T-helper 2 cell treated with Interferon-gamma antibody and Interleukin-4, amounts not matched to agents 5 μg/mL and 100 μg/mL, for 36 hours (primary cell): ENCODE measurements around the gene INTS11.
A peak's percentile ranks its signal among the peaks of the same experiment; 100 is the strongest.

ENCODE experiments used
- DNase-seq: peaks from one replicate; pipeline ENCODE4 v3.0.0; 2021; ENCODE audit warnings: low spot score
- H3K27ac Mint-ChIP-seq: one replicate; pipeline ENCODE4 v1.8.0; 2021; ENCODE audit warnings: mild to moderate bottlenecking, mixed read lengths
- H3K27me3 Mint-ChIP-seq: one replicate; pipeline ENCODE4 v1.8.0; 2021; ENCODE audit warnings: low read depth, mixed read lengths
- H3K36me3 Mint-ChIP-seq: one replicate; pipeline ENCODE4 v1.8.0; 2021; ENCODE audit warnings: low read depth, mixed read lengths
- H3K4me1 Mint-ChIP-seq: one replicate; pipeline ENCODE4 v1.8.0; 2021; ENCODE audit warnings: low read depth, mixed read lengths
- H3K4me3 Mint-ChIP-seq: one replicate; pipeline ENCODE4 v1.8.0; 2022; ENCODE audit warnings: mild to moderate bottlenecking, moderate library complexity, mixed read lengths
- H3K9me3 Mint-ChIP-seq: one replicate; pipeline ENCODE4 v1.8.0; 2021; ENCODE audit warnings: mixed read lengths

INTS11 gene

GRCh38 chr1:1283821-1284220 is 40.6 kb downstream of the INTS11 start:
- Mint-ChIP-seq H3K27me3 (no peaks in the 10 kb centered on the region), H3K4me3 (no peak overlapping the region), H3K4me1 (no peaks in the 10 kb centered on the region), H3K27ac (no peak overlapping the region), H3K9me3 (no peaks in the 10 kb centered on the region), H3K36me3 (no peaks in the 10 kb centered on the region)
- no peak for DNase-seq

GRCh38 chr1:1282998-1283397 is 41.5 kb downstream of the INTS11 start:
- Mint-ChIP-seq H3K4me1 (no peaks in the 10 kb centered on the region), H3K27ac (no peak overlapping the region), H3K9me3 (no peaks in the 10 kb centered on the region), H3K27me3 (no peaks in the 10 kb centered on the region), H3K4me3 (no peak overlapping the region), H3K36me3 (no peaks in the 10 kb centered on the region)
- DNase-seq: no peak

- Mint-ChIP-seq H3K36me3 (no peaks in the 10 kb centered on the region), H3K27me3 (no peaks in the 10 kb centered on the region), H3K9me3 (no peaks in the 10 kb centered on the region), H3K27ac (no peak overlapping the region), H3K4me3 (no peak overlapping the region), H3K4me1 (no peaks in the 10 kb centered on the region)
- DNase-seq: no peak
Observed at GRCh38 chr1:1281533-1282321, 42.7 kb downstream of the INTS11 start.

- DNase-seq: no peak
- Mint-ChIP-seq H3K4me3 (no peak overlapping the region), H3K27me3 (no peaks in the 10 kb centered on the region), H3K9me3 (no peaks in the 10 kb centered on the region), H3K36me3 (no peaks in the 10 kb centered on the region), H3K27ac (no peak overlapping the region), H3K4me1 (no peaks in the 10 kb centered on the region)
Observed at GRCh38 chr1:1280782-1281481, 43.5 kb downstream of the INTS11 start.

- H3K4me1 Mint-ChIP-seq: no peaks in the 10 kb centered on the region
- no peaks in the 10 kb centered on the region for H3K27me3 Mint-ChIP-seq
- no peaks in the 10 kb centered on the region for H3K9me3 Mint-ChIP-seq
- H3K27ac Mint-ChIP-seq: no peak overlapping the region
- H3K4me3 Mint-ChIP-seq: no peak overlapping the region
- DNase-seq: no peak
- no peaks in the 10 kb centered on the region for H3K36me3 Mint-ChIP-seq
Observed at GRCh38 chr1:1279028-1279427, 45.4 kb downstream of the INTS11 start.

- Mint-ChIP-seq H3K27me3 (no peaks in the 10 kb centered on the region), H3K4me3 (no peak overlapping the region), H3K36me3 (no peaks in the 10 kb centered on the region), H3K9me3 (no peaks in the 10 kb centered on the region), H3K4me1 (no peaks in the 10 kb centered on the region), H3K27ac (no peak overlapping the region)
- no peak for DNase-seq
Observed at GRCh38 chr1:1278620-1279019, 45.8 kb downstream of the INTS11 start.

- DNase-seq: no peak
- Mint-ChIP-seq H3K36me3 (peaks cover 15% of the 10 kb centered on the region), H3K27me3 (no peaks in the 10 kb centered on the region), H3K9me3 (no peaks in the 10 kb centered on the region), H3K4me3 (peak overlapping the region; percentile 30), H3K27ac (no peak overlapping the region), H3K4me1 (peaks cover 17% of the 10 kb centered on the region)
Observed at GRCh38 chr1:1275836-1276235, 48.6 kb downstream of the INTS11 start.

GRCh38 chr1:1274931-1275431 is 49.5 kb downstream of the INTS11 start:
- Mint-ChIP-seq H3K27ac (no peak overlapping the region), H3K4me3 (peak overlapping the region; percentile 71), H3K9me3 (no peaks in the 10 kb centered on the region), H3K4me1 (peaks cover 26% of the 10 kb centered on the region), H3K27me3 (no peaks in the 10 kb centered on the region), H3K36me3 (peaks cover 22% of the 10 kb centered on the region)
- DNase-seq: no peak

GRCh38 chr1:1274299-1274930 is 50.0 kb downstream of the INTS11 start:
- Mint-ChIP-seq H3K9me3 (no peaks in the 10 kb centered on the region), H3K36me3 (peaks cover 23% of the 10 kb centered on the region), H3K4me3 (peak overlapping the region; percentile 71), H3K27ac (no peak overlapping the region), H3K27me3 (no peaks in the 10 kb centered on the region), H3K4me1 (peaks cover 26% of the 10 kb centered on the region)
- DNase-seq: no peak

- peaks cover 26% of the 10 kb centered on the region for H3K4me1 Mint-ChIP-seq
- peak; percentile 88 for DNase-seq
- peak within 1 kb of the TSS; percentile 86 for H3K4me3 Mint-ChIP-seq
Observed at GRCh38 chr1:1273512-1274298, 50.8 kb downstream of the INTS11 start, which contains the start of gene UBE2J2. Gene UBE2J2 (minus strand): TSS chr1:1273854. CDS start chr1:1267992, 5,862 bp downstream.

GRCh38 chr1:1273209-1273511 is 51.3 kb downstream of the INTS11 start:
- Mint-ChIP-seq H3K4me3 (peak overlapping the region; percentile 86), H3K9me3 (no peaks in the 10 kb centered on the region), H3K4me1 (peaks cover 26% of the 10 kb centered on the region), H3K27me3 (no peaks in the 10 kb centered on the region), H3K36me3 (peaks cover 23% of the 10 kb centered on the region), H3K27ac (peak overlapping the region; percentile 81)
- DNase-seq: no peak

More at GRCh38 chr1:1273512-1274298, 50.8 kb downstream of the INTS11 start, which contains the start of gene UBE2J2:
- no peaks in the 10 kb centered on the region for H3K9me3 Mint-ChIP-seq
- peak within 1 kb of the TSS; percentile 81 for H3K27ac Mint-ChIP-seq
- H3K36me3 Mint-ChIP-seq: peaks cover 23% of the 10 kb centered on the region
- no peaks in the 10 kb centered on the region for H3K27me3 Mint-ChIP-seq

- peak overlapping the region; percentile 81 for H3K27ac Mint-ChIP-seq
- H3K9me3 Mint-ChIP-seq: no peaks in the 10 kb centered on the region
- H3K4me1 Mint-ChIP-seq: peaks cover 26% of the 10 kb centered on the region
- peak overlapping the region; percentile 86 for H3K4me3 Mint-ChIP-seq
- peaks cover 23% of the 10 kb centered on the region for H3K36me3 Mint-ChIP-seq
- no peaks in the 10 kb centered on the region for H3K27me3 Mint-ChIP-seq
- DNase-seq: no peak
Observed at GRCh38 chr1:1272341-1273208, 51.9 kb downstream of the INTS11 start.

GRCh38 chr1:1270813-1271212 is 53.6 kb downstream of the INTS11 start:
- Mint-ChIP-seq H3K9me3 (no peaks in the 10 kb centered on the region), H3K4me1 (peaks cover 26% of the 10 kb centered on the region), H3K27ac (peak overlapping the region; percentile 27), H3K4me3 (peak overlapping the region; percentile 71), H3K27me3 (no peaks in the 10 kb centered on the region), H3K36me3 (peaks cover 30% of the 10 kb centered on the region)
- no peak for DNase-seq
